IMR-90 (cell line): ENCODE data around the gene TGM6. TPM values are rescaled to one million over a fixed set of nuclear protein-coding genes. Genes with fewer than 3 reads are reported as not detected.

ENCODE experiments used
- ATAC-seq: fragments of 200-7000 bp; cut with Tn5 transposase; 2 replicates; pipeline ENCODE4 v1.9.1; 2020; ENCODE audit warnings: low read depth, mild to moderate bottlenecking, moderate library complexity
- BruUV-seq: library from RNA; stranded (reverse); fragments of 400-500 nt; replicated peaks from 2 replicates; lab custom pipeline; 2021; lab: Mats Ljungman, UMichigan
- CTCF ChIA-PET: fragments of 300-600 bp; formaldehyde crosslinking; extraction: SDS; loops from one replicate; lab custom pipeline; 2021; ENCODE audit warnings: antibody characterized with exemption; lab: Yijun Ruan, JAX
- POLR2A ChIA-PET: fragments of 300-600 bp; sonication (Branson Sonifier 250); formaldehyde crosslinking; loops from one replicate; lab custom pipeline; 2022; ENCODE audit warnings: antibody characterized with exemption; ENCODE audit not compliant: unreplicated experiment; lab: Charles Lee
- DNase-seq: peaks from one replicate; pipeline ENCODE4 v3.0.0; 2013
- H2AFZ ChIP-seq: replicated peaks from 2 replicates; pipeline ENCODE3; 2013; ENCODE audit warnings: low read length, mild to moderate bottlenecking; ENCODE audit not compliant: poor library complexity
- H2AK5ac ChIP-seq: 2 replicates; pipeline ENCODE4 v1.6.1; 2013; ENCODE audit warnings: low read depth, low read length, inconsistent platforms
- H2AK9ac ChIP-seq: replicated peaks from 2 replicates; pipeline ENCODE3; 2013; ENCODE audit warnings: mild to moderate bottlenecking, low read depth, low read length, moderate library complexity; ENCODE audit not compliant: poor library complexity
- H2BK120ac ChIP-seq: 2 replicates; pipeline ENCODE4 v1.6.1; 2013; ENCODE audit warnings: low read depth, low read length, inconsistent platforms
- H2BK15ac ChIP-seq: 3 replicates; pipeline ENCODE4 v1.6.1; 2013; ENCODE audit warnings: low read depth, low read length, inconsistent platforms
- H2BK20ac ChIP-seq: 2 replicates; pipeline ENCODE4 v1.6.1; 2013; ENCODE audit warnings: low read depth, mild to moderate bottlenecking, inconsistent platforms, low read length, moderate library complexity
- H2BK5ac ChIP-seq: 2 replicates; pipeline ENCODE4 v1.6.1; 2013; ENCODE audit warnings: mild to moderate bottlenecking, low read depth, low read length, inconsistent platforms; ENCODE audit not compliant: poor library complexity, severe bottlenecking
- H3K14ac ChIP-seq: replicated peaks from 2 replicates; pipeline ENCODE4 v1.6.1; 2013; ENCODE audit warnings: low read depth, low read length, inconsistent platforms
- H3K18ac ChIP-seq: 2 replicates; pipeline ENCODE4 v1.6.1; 2013; ENCODE audit warnings: low read depth, low read length, control low read depth
- H3K23ac ChIP-seq: 2 replicates; pipeline ENCODE4 v1.6.1; 2013; ENCODE audit warnings: low read depth, low read length, inconsistent platforms
- H3K27ac ChIP-seq: 2 replicates; pipeline ENCODE4 v1.5.1; 2013; ENCODE audit warnings: mild to moderate bottlenecking, control low read depth, low read length; ENCODE audit not compliant: insufficient read depth
- H3K27me3 ChIP-seq: 2 replicates; pipeline ENCODE4 v1.6.1; 2013; ENCODE audit warnings: low read length; ENCODE audit not compliant: control insufficient read depth, insufficient read depth
- H3K36me3 ChIP-seq: 2 replicates; pipeline ENCODE4 v1.6.1; 2013; ENCODE audit warnings: low read length, mixed read lengths; ENCODE audit not compliant: control insufficient read depth, insufficient read depth
- H3K4ac ChIP-seq: 2 replicates; pipeline ENCODE4 v1.6.1; 2013; ENCODE audit warnings: low read depth, low read length, inconsistent platforms
- H3K4me1 ChIP-seq: 2 replicates; pipeline ENCODE4 v1.6.1; 2013; ENCODE audit warnings: low read length, mixed read lengths; ENCODE audit not compliant: control insufficient read depth, insufficient read depth
- H3K4me2 ChIP-seq: 2 replicates; pipeline ENCODE4 v1.6.1; 2013; ENCODE audit warnings: low read depth, mild to moderate bottlenecking, control low read depth, low read length, moderate library complexity
- H3K4me3 ChIP-seq: 2 replicates; pipeline ENCODE4 v1.5.1; 2013; ENCODE audit warnings: low read depth, mild to moderate bottlenecking, control low read depth, low read length, moderate library complexity; ENCODE audit not compliant: insufficient read depth
- H3K56ac ChIP-seq: 2 replicates; pipeline ENCODE4 v1.6.1; 2013; ENCODE audit warnings: low read length, inconsistent platforms; ENCODE audit not compliant: insufficient read depth; ENCODE audit errors: extremely low read depth
- H3K79me1 ChIP-seq, 2 experiments: 2 replicates each; pipeline ENCODE4 v1.6.1; 2013; ENCODE audit warnings: low read length in 2 of 2, inconsistent platforms in 1 of 2, low read depth in 1 of 2
- H3K9ac ChIP-seq: 2 replicates; pipeline ENCODE4 v1.6.1; 2013; ENCODE audit warnings: low read depth, low read length, control low read depth
- H3K9me1 ChIP-seq: 2 replicates; pipeline ENCODE4 v1.6.1; 2013; ENCODE audit warnings: low read length, inconsistent platforms; ENCODE audit not compliant: insufficient read depth
- H3K9me3 ChIP-seq: 2 replicates; pipeline ENCODE4 v1.6.1; 2013; ENCODE audit warnings: low read length; ENCODE audit not compliant: control insufficient read depth, insufficient read depth
- H4K20me1 ChIP-seq: 2 replicates; pipeline ENCODE4 v1.6.1; 2013; ENCODE audit warnings: low read length, inconsistent platforms; ENCODE audit not compliant: insufficient read depth
- H4K5ac ChIP-seq: 2 replicates; pipeline ENCODE4 v1.6.1; 2013; ENCODE audit warnings: mild to moderate bottlenecking, low read depth, low read length, control low read depth
- H4K8ac ChIP-seq, 2 experiments: 2 replicates each; pipeline ENCODE4 v1.6.1; 2013; ENCODE audit warnings: low read depth in 2 of 2, low read length in 2 of 2, control low read depth in 1 of 2, inconsistent platforms in 1 of 2
- H4K91ac ChIP-seq: 2 replicates; pipeline ENCODE4 v1.6.1; 2013; ENCODE audit warnings: low read depth, low read length, inconsistent platforms; ENCODE audit not compliant: insufficient read depth
- BHLHE40 ChIP-seq: fragments of 150-350 bp; IDR thresholded peaks from 2 replicates; pipeline ENCODE4 v1.6.1; 2016; ENCODE audit warnings: mild to moderate bottlenecking, low read depth, low read length
- CHD1 ChIP-seq: IDR thresholded peaks from 2 replicates; pipeline ENCODE4 v1.6.1; 2012; ENCODE audit warnings: low read depth, low read length, improper control_type of control experiment
- FOS ChIP-seq: fragments of 150-350 bp; IDR thresholded peaks from 2 replicates; pipeline ENCODE4 v1.6.1; 2016; ENCODE audit warnings: low read depth, low read length
- MAFK ChIP-seq: IDR thresholded peaks from 2 replicates; pipeline ENCODE4 v1.6.1; 2012; ENCODE audit warnings: low read depth, low read length, improper control_type of control experiment
- MAZ ChIP-seq: IDR thresholded peaks from 2 replicates; pipeline ENCODE4 v1.6.1; 2012; ENCODE audit warnings: low read depth, mild to moderate bottlenecking, low read length, improper control_type of control experiment, moderate library complexity, borderline replicate concordance
- POLR2A ChIP-seq: IDR thresholded peaks from 2 replicates; pipeline ENCODE4 v1.6.1; 2012; ENCODE audit warnings: mild to moderate bottlenecking, low read depth, low read length
- RAD21 ChIP-seq: IDR thresholded peaks from 2 replicates; pipeline ENCODE4 v1.6.1; 2012; ENCODE audit warnings: low read length, improper control_type of control experiment
- RCOR1 ChIP-seq: IDR thresholded peaks from 2 replicates; pipeline ENCODE4 v1.6.1; 2012; ENCODE audit warnings: mild to moderate bottlenecking, low read length, improper control_type of control experiment; ENCODE audit not compliant: insufficient replicate concordance
- WGBS, 2 experiments: methylation state at CpG; one replicate each; pipeline versions ENCODE4 v1.1.5 to v1.1.7; 2013; ENCODE audit warnings: missing lambda C conversion rate in 2 of 2; ENCODE audit not compliant: insufficient read length in 1 of 2; ENCODE audit errors: extremely low coverage in 2 of 2; 5-methylcytosine and 5-hydroxymethylcytosine counted together
- dilution Hi-C: fragments of 300-500 bp; cut with HindIII; formaldehyde crosslinking; loops from one replicate; pipeline ENCODE4 v1.14.3; 2018; ENCODE audit warnings: low sequenced_read_pairs; ENCODE audit not compliant: unreplicated experiment
- in situ Hi-C: fragments of 300-500 bp; cut with MboI; formaldehyde crosslinking; loops from 3 replicates; pipeline ENCODE4 v1.14.3; 2019; ENCODE audit warnings: low sequenced_read_pairs, inconsistent platforms, mixed read lengths
- intact Hi-C: fragments of 100-400 bp; cut with micrococcal nuclease; formaldehyde crosslinking; loops from 2 replicates; pipeline ENCODE4 v1.10.0; 2022
- polyA plus RNA-seq, 3 experiments: library from polyadenylated mRNA; depleted of rRNA; stranded (reverse); fragments of >200 nt; gene quantifications; 2 replicates each; pipeline ENCODE4 v1.2.3, GENCODE V29; 2012; ENCODE audit warnings: low replicate concordance in 1 of 3
- total RNA-seq: library from RNA; depleted of rRNA; stranded (reverse); fragments of >200 nt; gene quantifications from 2 replicates; pipeline ENCODE4 v1.2.3, GENCODE V29; 2012
- TF ChIP-seq, protein P1 (sequence below): conservative IDR thresholded peaks from 2 replicates; pipeline ENCODE4 v1.5.1; 2012; ENCODE audit warnings: mild to moderate bottlenecking, low read depth, low read length, improper control_type of control experiment
- TF ChIP-seq, protein P2 (sequence below): fragments of 150-350 bp; IDR thresholded peaks from 2 replicates; pipeline ENCODE4 v1.6.1; 2017; ENCODE audit warnings: mild to moderate bottlenecking, antibody characterized with exemption, low read length, low read depth

Gene TGM6
- total and polyA plus RNA-seq, 2 of the 4 experiments (the other 2 are of a cell fraction), result not detected

DNA sequence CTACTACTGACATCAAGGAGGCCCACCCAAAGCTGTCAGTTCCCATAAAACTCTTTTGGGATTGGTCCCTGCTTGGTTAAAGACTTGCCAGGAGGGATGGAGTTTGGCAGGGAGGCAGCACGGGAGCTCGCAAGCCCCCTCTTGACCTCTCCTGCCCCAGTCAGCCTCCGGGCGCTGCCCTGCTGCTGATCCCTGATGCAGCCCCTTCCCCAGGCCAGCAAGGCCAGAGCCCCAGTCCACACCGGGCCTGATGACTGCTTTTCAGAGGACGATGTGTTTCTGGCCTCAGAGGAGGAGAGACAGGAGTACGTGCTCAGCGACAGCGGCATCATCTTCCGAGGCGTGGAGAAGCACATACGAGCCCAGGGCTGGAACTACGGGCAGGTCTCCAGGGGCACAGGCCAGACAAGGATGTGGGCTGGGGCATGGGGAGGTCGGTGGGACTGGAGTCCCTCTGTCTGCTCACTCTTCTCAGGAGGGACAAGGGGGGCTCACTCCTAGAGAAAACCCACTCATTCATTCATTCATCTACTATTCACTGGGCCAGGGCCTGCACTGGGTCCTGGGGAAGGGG, 15.6 kb downstream of the TGM6 start:
- Histone ChIP-seq H3K9me3 (no peaks in the 10 kb centered on the region), H3K27me3 (peaks cover 4% of the 10 kb centered on the region), H3K14ac (no peak overlapping the region), H2AK9ac (no peak overlapping the region), H3K4me1 (no peaks in the 10 kb centered on the region), H2BK15ac (no peak overlapping the region), H2AK5ac (no peak overlapping the region), H3K18ac (no peak overlapping the region), H3K4ac (no peak overlapping the region), H3K36me3 (no peaks in the 10 kb centered on the region), H3K4me3 (no peak overlapping the region), H3K56ac (no peak overlapping the region), H4K20me1 (no peaks in the 10 kb centered on the region), H2BK120ac (no peak overlapping the region), H3K9me1 (no peaks in the 10 kb centered on the region), H3K9ac (no peak overlapping the region), H4K5ac (no peak overlapping the region), H3K4me2 (no peak overlapping the region), H3K79me1 (no peaks in the 10 kb centered on the region), H4K8ac (no peak overlapping the region), H2BK5ac (no peak overlapping the region), H3K23ac (no peak overlapping the region), H4K91ac (no peak overlapping the region), H2AFZ (no peak overlapping the region), H3K27ac (no peak overlapping the region), H2BK20ac (no peak overlapping the region)
- no peak for TF ChIP-seq MAFK
- TF ChIP-seq, protein P1, sequence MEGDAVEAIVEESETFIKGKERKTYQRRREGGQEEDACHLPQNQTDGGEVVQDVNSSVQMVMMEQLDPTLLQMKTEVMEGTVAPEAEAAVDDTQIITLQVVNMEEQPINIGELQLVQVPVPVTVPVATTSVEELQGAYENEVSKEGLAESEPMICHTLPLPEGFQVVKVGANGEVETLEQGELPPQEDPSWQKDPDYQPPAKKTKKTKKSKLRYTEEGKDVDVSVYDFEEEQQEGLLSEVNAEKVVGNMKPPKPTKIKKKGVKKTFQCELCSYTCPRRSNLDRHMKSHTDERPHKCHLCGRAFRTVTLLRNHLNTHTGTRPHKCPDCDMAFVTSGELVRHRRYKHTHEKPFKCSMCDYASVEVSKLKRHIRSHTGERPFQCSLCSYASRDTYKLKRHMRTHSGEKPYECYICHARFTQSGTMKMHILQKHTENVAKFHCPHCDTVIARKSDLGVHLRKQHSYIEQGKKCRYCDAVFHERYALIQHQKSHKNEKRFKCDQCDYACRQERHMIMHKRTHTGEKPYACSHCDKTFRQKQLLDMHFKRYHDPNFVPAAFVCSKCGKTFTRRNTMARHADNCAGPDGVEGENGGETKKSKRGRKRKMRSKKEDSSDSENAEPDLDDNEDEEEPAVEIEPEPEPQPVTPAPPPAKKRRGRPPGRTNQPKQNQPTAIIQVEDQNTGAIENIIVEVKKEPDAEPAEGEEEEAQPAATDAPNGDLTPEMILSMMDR, result no peak
- TF ChIP-seq RAD21, result no peak
- TF ChIP-seq RCOR1, result no peak
- no peak for TF ChIP-seq FOS
- TF ChIP-seq MAZ, result no peak
- no peak for TF ChIP-seq CHD1
- TF ChIP-seq POLR2A, result no peak
- no peak for TF ChIP-seq BHLHE40
- TF ChIP-seq, protein P2, sequence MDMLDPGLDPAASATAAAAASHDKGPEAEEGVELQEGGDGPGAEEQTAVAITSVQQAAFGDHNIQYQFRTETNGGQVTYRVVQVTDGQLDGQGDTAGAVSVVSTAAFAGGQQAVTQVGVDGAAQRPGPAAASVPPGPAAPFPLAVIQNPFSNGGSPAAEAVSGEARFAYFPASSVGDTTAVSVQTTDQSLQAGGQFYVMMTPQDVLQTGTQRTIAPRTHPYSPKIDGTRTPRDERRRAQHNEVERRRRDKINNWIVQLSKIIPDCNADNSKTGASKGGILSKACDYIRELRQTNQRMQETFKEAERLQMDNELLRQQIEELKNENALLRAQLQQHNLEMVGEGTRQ, result no peak
- intact Hi-C loops (no loop called here), dilution Hi-C loops (no loop called here), in situ Hi-C loops (no loop called here)
- 47% methylated on average over 3 of the region's 14 CpGs; no CpG with 5 or more reads in 1 of the 2 experiments for WGBS, 2 experiments
- no peak for DNase-seq
- ChIA-PET POLR2A (no interaction called here), CTCF (no interaction called here)
- no peak for ATAC-seq
- BruUV-seq, result no TSS peak
